ENCODE data around the gene ST7. TPM values are rescaled to one million over a fixed set of nuclear protein-coding genes. Genes with fewer than 3 reads are reported as not detected.

The ST7 gene
- total RNA-seq, 1 donor, result 31.5 TPM

DNA sequence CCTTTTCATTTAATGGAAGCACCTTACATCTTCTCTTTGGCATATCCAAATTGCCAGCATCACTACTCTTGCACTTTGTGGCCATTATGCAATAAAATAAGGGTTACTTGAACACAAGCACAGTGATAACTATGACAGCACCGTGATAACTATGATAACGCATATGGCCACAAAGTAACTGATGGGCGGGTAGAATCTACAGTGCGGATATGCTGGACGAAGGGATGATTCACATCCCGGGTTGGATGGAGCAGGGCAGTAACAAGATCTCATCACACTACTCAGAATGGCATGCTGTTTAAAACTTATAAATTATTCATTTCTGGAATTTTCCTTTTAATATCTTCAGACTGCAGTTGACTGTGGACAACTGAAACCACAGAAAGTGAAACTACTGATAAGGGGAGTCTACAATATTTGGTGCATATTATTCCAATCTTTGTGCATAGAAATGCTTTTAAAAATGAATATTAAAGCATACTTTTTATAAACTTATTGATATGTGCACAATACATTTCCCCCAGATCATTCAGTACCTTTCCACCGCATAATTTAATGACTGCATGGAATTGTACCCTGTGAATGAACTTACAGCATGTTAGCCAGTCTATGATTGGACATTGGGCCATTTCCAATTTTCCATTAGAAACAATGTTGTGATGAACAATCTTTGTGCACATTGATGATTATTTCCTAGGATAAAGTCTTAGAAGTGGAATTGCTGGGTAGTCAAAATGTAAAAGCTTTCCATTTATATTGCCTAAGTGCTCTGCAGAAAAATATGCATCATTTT is 233.1 kb downstream of the ST7 start:
- peak; percentile 77 for DNase-seq (ENCODE audit: low read depth)
- TF ChIP-seq, protein P1, sequence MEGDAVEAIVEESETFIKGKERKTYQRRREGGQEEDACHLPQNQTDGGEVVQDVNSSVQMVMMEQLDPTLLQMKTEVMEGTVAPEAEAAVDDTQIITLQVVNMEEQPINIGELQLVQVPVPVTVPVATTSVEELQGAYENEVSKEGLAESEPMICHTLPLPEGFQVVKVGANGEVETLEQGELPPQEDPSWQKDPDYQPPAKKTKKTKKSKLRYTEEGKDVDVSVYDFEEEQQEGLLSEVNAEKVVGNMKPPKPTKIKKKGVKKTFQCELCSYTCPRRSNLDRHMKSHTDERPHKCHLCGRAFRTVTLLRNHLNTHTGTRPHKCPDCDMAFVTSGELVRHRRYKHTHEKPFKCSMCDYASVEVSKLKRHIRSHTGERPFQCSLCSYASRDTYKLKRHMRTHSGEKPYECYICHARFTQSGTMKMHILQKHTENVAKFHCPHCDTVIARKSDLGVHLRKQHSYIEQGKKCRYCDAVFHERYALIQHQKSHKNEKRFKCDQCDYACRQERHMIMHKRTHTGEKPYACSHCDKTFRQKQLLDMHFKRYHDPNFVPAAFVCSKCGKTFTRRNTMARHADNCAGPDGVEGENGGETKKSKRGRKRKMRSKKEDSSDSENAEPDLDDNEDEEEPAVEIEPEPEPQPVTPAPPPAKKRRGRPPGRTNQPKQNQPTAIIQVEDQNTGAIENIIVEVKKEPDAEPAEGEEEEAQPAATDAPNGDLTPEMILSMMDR (IDR thresholded peaks at IDR 0.05; ENCODE audit: insufficient read depth, low read depth, low read length), result no peak
- no peak overlapping the region for H3K4me3 ChIP-seq (ENCODE audit: low read depth, low read length)

DNA sequence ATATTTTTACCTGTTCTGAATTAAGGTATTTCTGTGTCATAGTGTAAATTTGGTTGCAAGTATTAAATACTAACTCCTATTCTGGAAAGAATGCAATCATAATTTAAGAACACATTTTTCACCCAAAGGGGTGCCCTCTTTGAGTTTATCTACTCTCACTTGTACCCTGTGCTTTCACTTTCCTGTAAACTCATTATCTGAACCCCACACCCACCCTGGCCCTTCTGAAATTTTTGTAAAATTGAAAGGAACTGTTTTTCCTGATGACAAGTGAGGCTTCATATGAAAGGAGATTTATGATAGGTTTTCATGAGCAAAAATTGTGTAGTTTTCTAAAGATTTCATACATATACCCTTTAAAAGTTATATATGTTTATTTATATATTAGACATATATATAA is 235.1 kb downstream of the ST7 start:
- H3K4me3 ChIP-seq (ENCODE audit: low read depth, low read length), result no peak overlapping the region
- TF ChIP-seq, protein P1 (IDR thresholded peaks at IDR 0.05; ENCODE audit: insufficient read depth, low read depth, low read length), result no peak
- DNase-seq (ENCODE audit: low read depth), result no peak

DNA sequence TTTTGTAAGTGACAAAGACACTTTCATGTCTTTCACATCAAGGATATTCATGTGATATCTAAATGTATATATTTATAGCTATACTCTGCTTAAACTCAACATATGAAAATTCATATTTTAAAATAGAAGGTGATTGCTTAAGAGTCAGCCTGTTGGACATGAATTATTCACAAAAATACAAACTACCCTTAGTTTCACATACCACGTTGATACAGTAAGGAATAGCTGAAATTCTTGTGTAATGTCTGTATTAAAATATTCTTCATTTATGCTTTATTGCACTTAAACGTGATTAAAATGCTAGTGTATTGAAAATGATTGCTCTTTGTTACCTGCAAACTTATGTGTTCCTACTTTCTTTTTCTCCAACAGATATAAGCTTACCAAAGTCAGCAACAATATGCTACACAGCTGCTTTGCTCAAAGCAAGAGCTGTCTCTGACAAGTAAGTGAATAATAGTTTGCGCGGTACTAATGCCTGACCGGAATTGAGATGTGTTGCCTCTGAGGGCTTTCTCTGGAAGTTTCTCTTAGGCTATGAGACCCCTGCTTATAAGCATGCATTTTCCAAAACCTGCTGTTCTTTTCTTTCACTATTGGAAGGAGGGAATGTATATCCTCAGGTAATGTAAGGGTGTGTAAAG is 235.8 kb downstream of the ST7 start:
- TF ChIP-seq, protein P1 (IDR thresholded peaks at IDR 0.05; ENCODE audit: insufficient read depth, low read depth, low read length), result no peak
- no peak for DNase-seq (ENCODE audit: low read depth)
- no peak overlapping the region for H3K4me3 ChIP-seq (ENCODE audit: low read depth, low read length)

DNA sequence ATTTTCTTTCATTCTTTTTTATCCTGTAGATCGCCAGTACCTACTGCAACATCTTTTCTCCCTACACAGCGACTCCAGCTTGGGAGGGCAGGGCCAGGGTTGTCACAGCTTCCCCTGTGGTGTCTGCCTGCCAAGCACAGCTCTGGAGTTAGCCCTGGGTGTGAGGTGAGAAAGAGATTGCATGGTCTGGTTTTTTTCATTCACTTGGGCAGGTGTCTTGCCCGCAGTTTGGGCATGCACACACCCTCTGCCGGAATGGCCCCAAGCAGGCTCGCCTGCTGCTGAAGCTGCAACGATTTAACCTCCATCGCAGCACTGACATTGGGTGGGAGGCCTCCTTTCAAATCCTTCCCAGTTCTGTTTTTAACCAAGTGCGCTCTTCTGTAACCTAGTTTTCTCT is 236.8 kb downstream of the ST7 start:
- DNase-seq (ENCODE audit: low read depth), result no peak
- H3K4me3 ChIP-seq (ENCODE audit: low read depth, low read length), result no peak overlapping the region
- TF ChIP-seq, protein P1 (IDR thresholded peaks at IDR 0.05; ENCODE audit: insufficient read depth, low read depth, low read length), result no peak

DNA sequence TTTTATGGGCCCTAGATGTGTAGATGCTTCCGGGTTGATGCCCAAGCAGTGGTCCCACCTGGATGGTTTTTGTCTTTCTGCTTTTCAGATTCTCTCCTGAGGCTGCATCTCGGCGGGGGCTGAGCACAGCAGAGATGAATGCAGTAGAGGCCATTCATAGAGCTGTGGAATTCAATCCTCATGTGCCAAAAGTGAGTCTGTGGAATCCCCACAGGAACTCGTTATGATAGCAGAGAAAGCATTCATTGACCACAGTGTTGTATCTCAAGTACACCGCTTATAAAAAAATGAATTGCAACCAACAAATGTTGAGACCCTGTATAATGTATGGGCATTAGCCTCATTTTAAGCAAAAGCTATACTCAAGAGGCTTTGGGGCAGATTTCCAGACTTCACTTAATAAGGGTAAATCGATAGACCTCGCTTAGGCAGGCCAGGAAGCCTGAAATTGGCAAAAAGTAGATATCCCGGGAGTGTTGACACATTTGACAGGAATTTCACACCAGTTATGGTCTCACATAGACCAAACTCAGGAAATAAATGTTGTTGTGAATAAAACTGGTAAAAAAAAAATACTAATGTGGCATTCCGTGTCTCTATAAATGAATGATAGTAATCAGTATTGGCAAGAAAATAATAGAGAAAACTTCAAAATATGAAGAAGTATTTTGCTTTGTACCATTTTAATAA is 237.6 kb downstream of the ST7 start:
- no peak for DNase-seq (ENCODE audit: low read depth)
- TF ChIP-seq, protein P1 (IDR thresholded peaks at IDR 0.05; ENCODE audit: insufficient read depth, low read depth, low read length), result no peak
- no peak overlapping the region for H3K4me3 ChIP-seq (ENCODE audit: low read depth, low read length)

DNA sequence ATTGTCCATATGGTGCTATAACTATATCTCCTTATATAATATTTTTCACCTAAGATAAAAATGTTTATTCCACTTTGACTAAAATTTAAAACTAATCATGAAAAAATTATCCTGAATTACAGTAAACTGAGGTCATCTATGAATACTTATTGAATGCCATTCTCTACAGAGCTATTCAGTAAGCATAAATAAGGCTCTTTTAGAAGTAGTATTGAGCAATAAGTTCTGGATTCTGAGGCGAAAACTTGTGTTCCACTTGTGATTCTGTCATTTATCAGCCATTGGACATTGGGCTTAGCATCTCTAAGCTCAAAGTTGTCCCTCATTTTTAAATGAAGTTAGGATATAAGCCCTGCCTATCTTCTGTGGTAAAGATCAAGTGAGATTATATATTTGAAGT is 238.8 kb downstream of the ST7 start:
- no peak for DNase-seq (ENCODE audit: low read depth)
- TF ChIP-seq, protein P1 (IDR thresholded peaks at IDR 0.05; ENCODE audit: insufficient read depth, low read depth, low read length), result no peak
- H3K4me3 ChIP-seq (ENCODE audit: low read depth, low read length), result no peak overlapping the region
